Sigmoid colon (tissue), 7 donors: Measurements from ENCODE around the gene PPP1R3F. TPM values are rescaled to one million over a fixed set of nuclear protein-coding genes. Genes with fewer than 3 reads are reported as not detected.

Experiments used
- DNase-seq: peaks from one replicate; pipeline ENCODE4 v3.0.0-alpha.2; 2019
- H3K27ac ChIP-seq, 4 donors: fragments of 200-600 bp; sonication (generic); one replicate each; pipeline ENCODE4 v1.5.1; 2016 to 2019; ENCODE audit warnings: mild to moderate bottlenecking in 1 of 4
- H3K27me3 ChIP-seq, 3 donors: fragments of 200-600 bp; sonication (generic); one replicate each; pipeline ENCODE4 v1.5.1; 2019; ENCODE audit warnings: mild to moderate bottlenecking in 1 of 3
- H3K36me3 ChIP-seq, 4 donors: fragments of 200-600 bp; sonication (generic); one replicate each; pipeline ENCODE4 v1.5.1; 2016 to 2019
- H3K4me1 ChIP-seq, 4 donors: fragments of 200-600 bp; sonication (generic); one replicate each; pipeline ENCODE4 v1.5.1; 2017 to 2019
- H3K4me3 ChIP-seq, 4 donors: fragments of 200-600 bp; sonication (generic); one replicate each; pipeline ENCODE4 v1.5.1; 2017 to 2019; ENCODE audit warnings: mild to moderate bottlenecking in 2 of 4, moderate library complexity in 1 of 4
- H3K9me3 ChIP-seq, 4 donors: fragments of 200-600 bp in 3 of 4; sonication (generic) in 3 of 4; one replicate each; pipeline versions ENCODE4 v1.5.1 to v1.6.1; 2013 to 2019
- CTCF ChIP-seq, 4 experiments: fragments of 450-650 bp in 3 of 4; fragments of 200-600 bp in 1 of 4; IDR thresholded peaks; one replicate each; pipeline ENCODE4 v1.5.1; 2016 to 2019; ENCODE audit warnings: antibody characterized with exemption in 4 of 4, mild to moderate bottlenecking in 3 of 4, moderate library complexity in 2 of 4
- EP300 ChIP-seq, 4 donors: sonication (generic); formaldehyde crosslinking; IDR thresholded peaks; one replicate each; pipeline ENCODE4 v1.6.1; 2017; ENCODE audit warnings: antibody characterized with exemption in 4 of 4
- POLR2A ChIP-seq, 2 donors: fragments of 450-650 bp; IDR thresholded peaks; one replicate each; pipeline ENCODE4 v1.6.1; 2016; ENCODE audit warnings: antibody characterized with exemption in 2 of 2, mild to moderate bottlenecking in 2 of 2, moderate library complexity in 2 of 2
- POLR2AphosphoS5 ChIP-seq, 4 donors: sonication (generic); formaldehyde crosslinking; IDR thresholded peaks; one replicate each; pipeline ENCODE4 v1.6.1; 2017; ENCODE audit warnings: antibody characterized with exemption in 4 of 4
- WGBS, 2 donors: extraction: QIAGEN DNeasy Blood & Tissue Kit; methylation state at CpG; one replicate each; pipeline ENCODE4 v1.1.7; 2013; 5-methylcytosine and 5-hydroxymethylcytosine counted together
- intact Hi-C: fragments of 100-400 bp; cut with DNase I; formaldehyde crosslinking; loops from one replicate; pipeline ENCODE4 v1.15.1; 2023
- polyA plus RNA-seq, 3 donors: library from polyadenylated mRNA; stranded (reverse); fragments of 200-250 nt; gene quantifications; one replicate each; pipeline ENCODE4 v1.2.3, GENCODE V29; 2013
- total RNA-seq, 4 donors: library from RNA; depleted of rRNA; stranded (reverse); fragments of >200 nt; gene quantifications; one replicate each; pipeline ENCODE4 v1.1.0, GENCODE V29; 2016
- donor health status: healthy with polysubstance abuse.
- donor health status: Bipolar disorder and iron deficiency.
- donor health status: healthy.

Gene PPP1R3F
- total RNA-seq (10 to 100 TPM in 2 of 4 donors, 1 to 10 TPM in 2; 8.6 to 13.7 (median 10.1) TPM), polyA plus RNA-seq (1 to 10 TPM; 2.2 to 5.4 (median 3.9) TPM)

- peaks cover 0 to 33% (median 22%) of the 10 kb centered on the region in 4 donors for H3K4me1 ChIP-seq
- peak within 1 kb of the TSS; percentile 87 to 93 (median 90) for H3K27ac ChIP-seq
- intact Hi-C loops = loop anchor here (2.0 kb wide), 2 partner anchors 33 to 69 kb away; partner anchors contain the start of gene SYP
- 1% methylated on average over 70 of the region's 70 CpGs for WGBS, 2 donors
- H3K9me3 ChIP-seq = no peaks in the 10 kb centered on the region
- H3K36me3 ChIP-seq = no peaks in the 10 kb centered on the region
- H3K4me3 ChIP-seq = peak within 1 kb of the TSS; percentile 53 to 77 (median 75)
- TF ChIP-seq CTCF (IDR thresholded peaks at IDR 0.05) (no peak), POLR2A (IDR thresholded peaks at IDR 0.05) (no peak), EP300 (IDR thresholded peaks at IDR 0.05) (no peak), POLR2AphosphoS5 (IDR thresholded peaks at IDR 0.05) (peak in 2 of 4 donors; percentile 74 to 81)
- no peaks in the 10 kb centered on the region for H3K27me3 ChIP-seq
- DNase-seq = no peak
Measured at GRCh38 chrX:49269767-49270248, at the start of gene PPP1R3F. PPP1R3F (plus strand) TSS chrX:49269793; CDS start chrX:49269870, 77 bp downstream.

- TF ChIP-seq POLR2A (IDR thresholded peaks at IDR 0.05) (no peak), POLR2AphosphoS5 (IDR thresholded peaks at IDR 0.05) (no peak), CTCF (IDR thresholded peaks at IDR 0.05) (no peak), EP300 (IDR thresholded peaks at IDR 0.05) (no peak)
- Histone ChIP-seq H3K4me3 (no peak overlapping the region), H3K9me3 (no peaks in the 10 kb centered on the region), H3K4me1 (no peaks in the 10 kb centered on the region), H3K27me3 (no peaks in the 10 kb centered on the region), H3K27ac (no peak overlapping the region), H3K36me3 (no peaks in the 10 kb centered on the region)
- intact Hi-C loops = no loop called here
- DNase-seq = no peak
Measured at GRCh38 chrX:49220100-49220499, 49.5 kb upstream of the PPP1R3F start.

- Histone ChIP-seq H3K9me3 (no peaks in the 10 kb centered on the region), H3K27me3 (no peaks in the 10 kb centered on the region), H3K27ac (no peak overlapping the region), H3K4me3 (no peak overlapping the region), H3K4me1 (no peaks in the 10 kb centered on the region), H3K36me3 (no peaks in the 10 kb centered on the region)
- no peak for TF ChIP-seq CTCF (IDR thresholded peaks at IDR 0.05)
- no peak for TF ChIP-seq POLR2AphosphoS5 (IDR thresholded peaks at IDR 0.05)
- no peak for TF ChIP-seq EP300 (IDR thresholded peaks at IDR 0.05)
- no peak for TF ChIP-seq POLR2A (IDR thresholded peaks at IDR 0.05)
- intact Hi-C loops = no loop called here
- WGBS, 2 donors = 56 to 69% methylated on average over 2 of the region's 2 CpGs
- DNase-seq = no peak
Measured at GRCh38 chrX:49221868-49222267, 47.7 kb upstream of the PPP1R3F start.

GRCh38 chrX:49225858-49226257, 43.7 kb upstream of the PPP1R3F start:
- Histone ChIP-seq H3K4me3 (no peak overlapping the region), H3K9me3 (no peaks in the 10 kb centered on the region), H3K27ac (no peak overlapping the region), H3K36me3 (no peaks in the 10 kb centered on the region), H3K4me1 (no peaks in the 10 kb centered on the region), H3K27me3 (peaks cover 0 to 7% (median 6%) of the 10 kb centered on the region in 3 donors)
- intact Hi-C loops = no loop called here
- no peak for TF ChIP-seq CTCF (IDR thresholded peaks at IDR 0.05)
- TF ChIP-seq EP300 (IDR thresholded peaks at IDR 0.05) = no peak
- no peak for TF ChIP-seq POLR2A (IDR thresholded peaks at IDR 0.05)
- no peak for TF ChIP-seq POLR2AphosphoS5 (IDR thresholded peaks at IDR 0.05)
- 77% methylated on average over 14 of the region's 14 CpGs for WGBS, 2 donors
- no peak for DNase-seq

GRCh38 chrX:49226946-49227345, 42.6 kb upstream of the PPP1R3F start:
- Histone ChIP-seq H3K27ac (no peak overlapping the region), H3K4me3 (no peak overlapping the region), H3K27me3 (peaks cover 0 to 11% (median 7%) of the 10 kb centered on the region in 3 donors), H3K36me3 (no peaks in the 10 kb centered on the region), H3K4me1 (no peaks in the 10 kb centered on the region), H3K9me3 (no peaks in the 10 kb centered on the region)
- TF ChIP-seq CTCF (IDR thresholded peaks at IDR 0.05) (no peak), POLR2AphosphoS5 (IDR thresholded peaks at IDR 0.05) (no peak), EP300 (IDR thresholded peaks at IDR 0.05) (no peak), POLR2A (IDR thresholded peaks at IDR 0.05) (no peak)
- 81 to 85% methylated on average over 9 of the region's 9 CpGs for WGBS, 2 donors
- DNase-seq = no peak
- intact Hi-C loops = no loop called here
